Naive thymus-derived CD4-positive, alpha-beta T cell (primary cell): Measurements from ENCODE around the gene ATXN7L2. TPM values are rescaled to one million over a fixed set of nuclear protein-coding genes. Genes with fewer than 3 reads are reported as not detected.

Experiments used
- ATAC-seq: fragments of 150-1000 bp; cut with Tn5 transposase; 2 replicates; pipeline ENCODE4 v1.10.0; 2021; ENCODE audit warnings: mild to moderate bottlenecking, moderate library complexity
- CTCF ChIA-PET: fragments of 350-600 bp; sonication (Branson Sonifier 250); formaldehyde crosslinking; loops from one replicate; lab custom pipeline; 2021; ENCODE audit warnings: antibody characterized with exemption; lab: Charles Lee
- POLR2A ChIA-PET: fragments of 350-600 bp; sonication (Branson Sonifier 250); formaldehyde crosslinking; loops from one replicate; lab custom pipeline; 2021; ENCODE audit warnings: antibody characterized with exemption, inconsistent platforms; lab: Charles Lee
- DNase-seq, 9 donors: peaks; one replicate each; pipeline versions ENCODE4 v3.0.0 to v3.0.0-alpha.2; 2020 to 2022; ENCODE audit warnings: mixed read lengths in 1 of 9
- H3K27ac ChIP-seq: one replicate; pipeline ENCODE4 v1.7.0; 2013; ENCODE audit warnings: mild to moderate bottlenecking, low read depth, low read length, moderate library complexity
- H3K27me3 ChIP-seq, 2 donors: one replicate each; pipeline ENCODE4 v1.7.0; 2013; ENCODE audit warnings: low read length in 2 of 2, mild to moderate bottlenecking in 2 of 2, moderate library complexity in 2 of 2; ENCODE audit not compliant: control insufficient read depth in 2 of 2, insufficient read depth in 2 of 2
- H3K36me3 ChIP-seq, 3 experiments: 1 replicate in 2 of 3; 2 replicates in 1 of 3; pipeline ENCODE4 v1.7.0; 2013; ENCODE audit warnings: low read length in 3 of 3, mild to moderate bottlenecking in 3 of 3, moderate library complexity in 1 of 3; ENCODE audit not compliant: insufficient read depth in 3 of 3, control insufficient read depth in 2 of 3
- H3K4me1 ChIP-seq, 2 donors: one replicate each; pipeline ENCODE4 v1.7.0; 2013; ENCODE audit warnings: low read length in 2 of 2, mild to moderate bottlenecking in 2 of 2, moderate library complexity in 1 of 2; ENCODE audit not compliant: control insufficient read depth in 2 of 2, insufficient read depth in 2 of 2
- H3K4me3 ChIP-seq: 2 replicates; pipeline ENCODE4 v1.7.0; 2013; ENCODE audit warnings: mild to moderate bottlenecking, low read length
- H3K9me3 ChIP-seq, 3 experiments: 1 replicate in 2 of 3; 2 replicates in 1 of 3; pipeline ENCODE4 v1.7.0; 2013; ENCODE audit warnings: low read length in 3 of 3; ENCODE audit not compliant: control insufficient read depth in 2 of 3
- H3K27ac Mint-ChIP-seq, 9 donors: one replicate each; pipeline ENCODE4 v1.8.0; 2020 to 2022; ENCODE audit warnings: mixed read lengths in 9 of 9, mild to moderate bottlenecking in 8 of 9, moderate library complexity in 5 of 9, inconsistent platforms in 2 of 9
- H3K27me3 Mint-ChIP-seq, 5 donors: one replicate each; pipeline ENCODE4 v1.8.0; 2021 to 2022; ENCODE audit warnings: mixed read lengths in 5 of 5, mild to moderate bottlenecking in 1 of 5
- H3K36me3 Mint-ChIP-seq, 5 donors: one replicate each; pipeline ENCODE4 v1.8.0; 2020 to 2022; ENCODE audit warnings: mixed read lengths in 5 of 5, mild to moderate bottlenecking in 3 of 5, inconsistent platforms in 1 of 5
- H3K4me1 Mint-ChIP-seq, 7 donors: one replicate each; pipeline ENCODE4 v1.8.0; 2020 to 2022; ENCODE audit warnings: mixed read lengths in 7 of 7, mild to moderate bottlenecking in 3 of 7, inconsistent platforms in 1 of 7
- H3K4me3 Mint-ChIP-seq, 10 donors: one replicate each; pipeline ENCODE4 v1.8.0; 2020 to 2022; ENCODE audit warnings: mild to moderate bottlenecking in 10 of 10, mixed read lengths in 10 of 10, moderate library complexity in 6 of 10, inconsistent platforms in 2 of 10
- H3K9me3 Mint-ChIP-seq, 11 donors: one replicate each; pipeline ENCODE4 v1.8.0; 2020 to 2022; ENCODE audit warnings: mixed read lengths in 11 of 11, mild to moderate bottlenecking in 4 of 11, inconsistent platforms in 1 of 11, moderate library complexity in 1 of 11
- intact Hi-C, 2 donors: fragments of 100-400 bp; cut with micrococcal nuclease; formaldehyde crosslinking; loops; one replicate each; pipeline ENCODE4 v1.15.1; 2023
- polyA plus RNA-seq, 2 donors: library from polyadenylated mRNA; unstranded; fragments of 300-500 nt; fragmentation: Illumina TruSeq; gene quantifications; one replicate each; pipeline ENCODE4 v1.2.3, GENCODE V29; 2021
- total RNA-seq, 6 experiments: library from RNA in 5 of 6; stranded (reverse) in 5 of 6; gene quantifications; 1 replicate in 5 of 6; 2 replicates in 1 of 6; pipeline ENCODE4 v1.2.3 and lab custom pipeline; 2021 to 2026

Gene ATXN7L2
- total and polyA plus RNA-seq, 7 experiments from 2014 or later, result 4.9 to 15.2 (median 11.7) TPM

GRCh38 chr1:109516872-109517271 lies 33.2 kb downstream of the ATXN7L2 start:
- Histone ChIP-seq H3K9me3 (no peaks in the 10 kb centered on the region), H3K27me3 (no peaks in the 10 kb centered on the region), H3K27ac (no peak overlapping the region), H3K4me1 (peaks cover 0 to under 1% of the 10 kb centered on the region in 2 donors), H3K36me3 (no peaks in the 10 kb centered on the region), H3K4me3 (no peak overlapping the region)
- peaks cover 0 to 30% (median 0%) of the 10 kb centered on the region in 5 donors for H3K27me3 Mint-ChIP-seq
- no peaks in the 10 kb centered on the region for H3K9me3 Mint-ChIP-seq
- no peak for DNase-seq
- ChIA-PET CTCF (interaction anchor here (2.2 to 25.5 kb wide), 3 partner anchors 13 to 24 kb away, joined by 6 to 417 read pairs (median 29); partner anchors contain the start of genes ATXN7L2 and CYB561D1), POLR2A (interaction anchor here (2.5 to 29.8 kb wide), 2 partner anchors 12 to 23 kb away, joined by 12 to 478 read pairs; partner anchors contain the start of genes ATXN7L2 and CYB561D1)
- H3K36me3 Mint-ChIP-seq, result peaks cover 0 to 2% (median 0%) of the 10 kb centered on the region in 5 donors
- H3K27ac Mint-ChIP-seq, result no peak overlapping the region
- no peak for ATAC-seq
- peaks cover 0 to 13% (median 6%) of the 10 kb centered on the region in 7 donors for H3K4me1 Mint-ChIP-seq
- H3K4me3 Mint-ChIP-seq, result no peak overlapping the region
- intact Hi-C loops, result no loop called here

- ATAC-seq, result no peak
- ChIA-PET CTCF (interaction anchor here (2.2 to 25.5 kb wide), 3 partner anchors 13 to 24 kb away, joined by 6 to 417 read pairs (median 29); partner anchors contain the start of genes ATXN7L2 and CYB561D1), POLR2A (interaction anchor here (0.6 to 29.8 kb wide), 3 partner anchors 12 to 405 kb away, joined by 3 to 478 read pairs (median 12); partner anchors contain the start of genes ATXN7L2 and CYB561D1)
- DNase-seq, result no peak
- Histone ChIP-seq H3K27ac (no peak overlapping the region), H3K4me3 (no peak overlapping the region), H3K36me3 (no peaks in the 10 kb centered on the region), H3K27me3 (no peaks in the 10 kb centered on the region), H3K9me3 (no peaks in the 10 kb centered on the region), H3K4me1 (no peaks in the 10 kb centered on the region)
- Mint-ChIP-seq H3K4me3 (no peak overlapping the region), H3K9me3 (no peaks in the 10 kb centered on the region), H3K36me3 (peaks cover 0 to 2% (median 0%) of the 10 kb centered on the region in 5 donors), H3K27ac (no peak overlapping the region), H3K4me1 (peaks cover 0 to 12% (median 6%) of the 10 kb centered on the region in 7 donors), H3K27me3 (peaks cover 0 to 30% (median 0%) of the 10 kb centered on the region in 5 donors)
- intact Hi-C loops, result no loop called here
These were observed 33.6 kb downstream of the ATXN7L2 start for GRCh38 chr1:109517337-109517736.

GRCh38 chr1:109521002-109521951 lies 37.6 kb downstream of the ATXN7L2 start:
- intact Hi-C loops, result no loop called here
- Mint-ChIP-seq H3K27me3 (peaks cover 0 to 36% (median 0%) of the 10 kb centered on the region in 5 donors), H3K4me3 (no peak overlapping the region), H3K27ac (no peak overlapping the region), H3K9me3 (no peaks in the 10 kb centered on the region), H3K4me1 (peaks cover 0 to 9% (median 4%) of the 10 kb centered on the region in 7 donors), H3K36me3 (no peaks in the 10 kb centered on the region)
- ChIA-PET POLR2A (interaction anchor here (15.6 to 29.8 kb wide), 2 partner anchors 21 to 27 kb away, joined by 478 to 520 read pairs; partner anchors contain the start of genes AMIGO1, ATXN7L2 and CYB561D1), CTCF (interaction anchor here (1.0 to 25.5 kb wide), 4 partner anchors 11 to 28 kb away, joined by 6 to 417 read pairs (median 18); partner anchors contain the start of genes ATXN7L2 and CYB561D1)
- no peaks in the 10 kb centered on the region for H3K27me3 ChIP-seq
- H3K27ac ChIP-seq, result no peak overlapping the region
- no peaks in the 10 kb centered on the region for H3K36me3 ChIP-seq
- no peaks in the 10 kb centered on the region for H3K4me1 ChIP-seq
- no peak for ATAC-seq
- DNase-seq, result no peak
- H3K9me3 ChIP-seq, result no peaks in the 10 kb centered on the region
- H3K4me3 ChIP-seq, result no peak overlapping the region

DNA sequence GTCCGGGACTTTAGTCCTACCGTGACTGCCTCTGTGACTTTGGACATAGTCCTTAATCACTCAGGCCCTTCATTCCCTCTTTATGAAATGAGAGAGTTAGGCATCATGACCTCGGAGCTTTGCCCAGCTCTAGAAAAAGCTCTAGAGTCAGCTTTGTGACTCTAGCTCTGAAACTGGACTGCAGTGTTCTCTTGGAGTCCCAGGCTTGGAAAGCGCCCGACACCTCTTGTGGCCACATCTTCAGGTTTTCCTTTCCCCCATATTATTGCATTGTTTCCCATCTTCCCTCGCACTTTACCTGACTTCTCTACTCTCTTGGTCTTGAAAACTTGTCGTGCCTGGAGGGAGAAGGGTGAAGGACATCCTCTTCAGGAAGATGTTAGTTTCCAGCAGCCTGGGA lies 38.3 kb downstream of the ATXN7L2 start:
- Mint-ChIP-seq H3K9me3 (no peaks in the 10 kb centered on the region), H3K4me1 (peaks cover 0 to 5% (median 0%) of the 10 kb centered on the region in 7 donors), H3K27me3 (peaks cover 0 to 41% (median 0%) of the 10 kb centered on the region in 5 donors), H3K27ac (peak overlapping the region in 1 of 9 donors; percentile 33), H3K4me3 (no peak overlapping the region), H3K36me3 (no peaks in the 10 kb centered on the region)
- CTCF ChIA-PET, result interaction anchor here (1.0 to 2.4 kb wide), 3 partner anchors 10 to 28 kb away, joined by 6 to 8 read pairs (median 6); partner anchors contain the start of gene CYB561D1
- ATAC-seq (no peak), DNase-seq (no peak)
- H3K27me3 ChIP-seq, result no peaks in the 10 kb centered on the region
- no peak overlapping the region for H3K4me3 ChIP-seq
- H3K27ac ChIP-seq, result no peak overlapping the region
- H3K4me1 ChIP-seq, result no peaks in the 10 kb centered on the region
- no peaks in the 10 kb centered on the region for H3K36me3 ChIP-seq
- intact Hi-C loops, result no loop called here
- POLR2A ChIA-PET, result interaction anchor here (15.6 kb wide), 1 partner anchor 21 kb away, joined by 520 read pairs; the partner anchor contains the start of genes AMIGO1 and CYB561D1
- no peaks in the 10 kb centered on the region for H3K9me3 ChIP-seq

DNA sequence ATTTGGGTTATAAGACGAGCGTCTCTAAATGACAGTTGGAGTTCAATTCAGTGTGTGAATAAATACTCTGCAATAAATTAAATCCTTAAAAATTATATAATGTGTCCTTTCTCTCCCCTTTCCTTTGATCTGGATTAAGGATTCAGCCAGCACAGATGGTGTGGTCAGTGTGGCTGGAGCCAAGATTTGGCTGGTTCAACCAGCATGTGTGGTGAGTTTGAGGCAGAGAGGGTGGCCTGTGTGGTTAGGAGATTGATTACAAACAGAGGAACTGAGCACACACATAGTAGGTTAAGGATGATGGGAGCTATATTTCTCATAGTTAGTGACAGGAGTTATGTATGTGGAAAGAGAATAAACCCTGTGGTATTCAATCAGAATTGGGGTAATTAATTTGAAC lies 40.0 kb downstream of the ATXN7L2 start:
- Mint-ChIP-seq H3K4me1 (peaks cover 0 to 5% (median 0%) of the 10 kb centered on the region in 7 donors), H3K4me3 (no peak overlapping the region), H3K27me3 (peaks cover 0 to 42% (median 0%) of the 10 kb centered on the region in 5 donors), H3K36me3 (no peaks in the 10 kb centered on the region), H3K27ac (peak overlapping the region in 2 of 9 donors; percentile 70 to 77), H3K9me3 (no peaks in the 10 kb centered on the region)
- Histone ChIP-seq H3K9me3 (no peaks in the 10 kb centered on the region), H3K4me1 (no peaks in the 10 kb centered on the region), H3K27ac (no peak overlapping the region), H3K4me3 (no peak overlapping the region), H3K36me3 (no peaks in the 10 kb centered on the region), H3K27me3 (no peaks in the 10 kb centered on the region)
- intact Hi-C loops, result no loop called here
- no peak for DNase-seq
- ChIA-PET POLR2A (interaction anchor here (15.6 kb wide), 1 partner anchor 23 kb away, joined by 520 read pairs; the partner anchor contains the start of genes AMIGO1 and CYB561D1), CTCF (interaction anchor here (1.8 to 2.4 kb wide), 4 partner anchors 9 to 30 kb away, joined by 6 to 11 read pairs (median 7); partner anchors contain the start of gene CYB561D1)
- no peak for ATAC-seq
